Measurements from ENCODE around the gene ZNF593OS. TPM values are rescaled to one million over a fixed set of nuclear protein-coding genes. Genes with fewer than 3 reads are reported as not detected.

The ZNF593OS gene
- polyA plus RNA-seq: 0.61 TPM

GRCh38 chr1:26171084-26172072, at the start of gene ZNF593OS:
Gene ZNF593OS, minus strand, starts transcription at chr1:26171832. Its CDS starts 171 bp downstream, at chr1:26171661.
- Mint-ChIP-seq H3K4me3 (peak within 1 kb of the TSS; percentile 21 to 98 (median 95)), H3K9me3 (no peaks in the 10 kb centered on the region), H3K27me3 (no peaks in the 10 kb centered on the region), H3K4me1 (peaks cover 0 to 3% (median 0%) of the 10 kb centered on the region in 3 donors), H3K27ac (peak within 1 kb of the TSS in 1 of 3 donors; percentile 96), H3K36me3 (peaks cover 2% of the 10 kb centered on the region)

- Mint-ChIP-seq H3K4me1 (peaks cover 5 to 6% (median 6%) of the 10 kb centered on the region in 3 donors), H3K36me3 (no peaks in the 10 kb centered on the region), H3K27me3 (peaks cover 22% of the 10 kb centered on the region), H3K9me3 (no peaks in the 10 kb centered on the region), H3K27ac (no peak overlapping the region), H3K4me3 (no peak overlapping the region)
These were observed 49.5 kb upstream of the ZNF593OS start for GRCh38 chr1:26221094-26221493.

GRCh38 chr1:26220199-26220912, 48.7 kb upstream of the ZNF593OS start:
- Mint-ChIP-seq H3K36me3 (no peaks in the 10 kb centered on the region), H3K9me3 (no peaks in the 10 kb centered on the region), H3K4me3 (no peak overlapping the region), H3K27ac (no peak overlapping the region), H3K27me3 (peaks cover 15% of the 10 kb centered on the region), H3K4me1 (peaks cover 0 to 1% (median 0%) of the 10 kb centered on the region in 3 donors)

GRCh38 chr1:26218906-26219494, 47.4 kb upstream of the ZNF593OS start:
- peaks cover 8% of the 10 kb centered on the region for H3K27me3 Mint-ChIP-seq
- no peaks in the 10 kb centered on the region for H3K9me3 Mint-ChIP-seq
- H3K27ac Mint-ChIP-seq: no peak overlapping the region

GRCh38 chr1:26215246-26215645, 43.6 kb upstream of the ZNF593OS start:
- H3K27me3 Mint-ChIP-seq: peaks cover 4% of the 10 kb centered on the region
- no peaks in the 10 kb centered on the region for H3K4me1 Mint-ChIP-seq
- H3K9me3 Mint-ChIP-seq: no peaks in the 10 kb centered on the region
- no peak overlapping the region for H3K27ac Mint-ChIP-seq
- no peak overlapping the region for H3K4me3 Mint-ChIP-seq
- no peaks in the 10 kb centered on the region for H3K36me3 Mint-ChIP-seq

More at GRCh38 chr1:26218906-26219494, 47.4 kb upstream of the ZNF593OS start:
- H3K4me3 Mint-ChIP-seq: no peak overlapping the region
- no peaks in the 10 kb centered on the region for H3K4me1 Mint-ChIP-seq
- H3K36me3 Mint-ChIP-seq: no peaks in the 10 kb centered on the region

GRCh38 chr1:26213335-26213905, 41.8 kb upstream of the ZNF593OS start:
- no peaks in the 10 kb centered on the region for H3K36me3 Mint-ChIP-seq
- no peak overlapping the region for H3K27ac Mint-ChIP-seq
- peaks cover 2% of the 10 kb centered on the region for H3K27me3 Mint-ChIP-seq
- no peak overlapping the region for H3K4me3 Mint-ChIP-seq
- H3K4me1 Mint-ChIP-seq: no peaks in the 10 kb centered on the region
- no peaks in the 10 kb centered on the region for H3K9me3 Mint-ChIP-seq

GRCh38 chr1:26212726-26213125, 41.1 kb upstream of the ZNF593OS start:
- H3K4me1 Mint-ChIP-seq: no peaks in the 10 kb centered on the region
- H3K27ac Mint-ChIP-seq: no peak overlapping the region
- no peaks in the 10 kb centered on the region for H3K9me3 Mint-ChIP-seq
- no peak overlapping the region for H3K4me3 Mint-ChIP-seq
- peaks cover 2% of the 10 kb centered on the region for H3K27me3 Mint-ChIP-seq
- no peaks in the 10 kb centered on the region for H3K36me3 Mint-ChIP-seq

- H3K27ac Mint-ChIP-seq: no peak overlapping the region
- no peak overlapping the region for H3K4me3 Mint-ChIP-seq
- H3K4me1 Mint-ChIP-seq: no peaks in the 10 kb centered on the region
- no peaks in the 10 kb centered on the region for H3K9me3 Mint-ChIP-seq
- H3K27me3 Mint-ChIP-seq: peaks cover 4% of the 10 kb centered on the region
- H3K36me3 Mint-ChIP-seq: no peaks in the 10 kb centered on the region
These were observed 38.7 kb upstream of the ZNF593OS start for GRCh38 chr1:26210147-26210870.

GRCh38 chr1:26203642-26204318, 32.1 kb upstream of the ZNF593OS start:
- Mint-ChIP-seq H3K27ac (no peak overlapping the region), H3K9me3 (no peaks in the 10 kb centered on the region), H3K4me3 (no peak overlapping the region), H3K27me3 (peaks cover 12% of the 10 kb centered on the region), H3K36me3 (peaks cover 1% of the 10 kb centered on the region), H3K4me1 (peaks cover 0 to 13% (median 10%) of the 10 kb centered on the region in 3 donors)

- H3K9me3 Mint-ChIP-seq: no peaks in the 10 kb centered on the region
- peak overlapping the region in 1 of 4 donors; percentile 84 for H3K4me3 Mint-ChIP-seq
- peaks cover 0 to 13% (median 10%) of the 10 kb centered on the region in 3 donors for H3K4me1 Mint-ChIP-seq
- peaks cover 10% of the 10 kb centered on the region for H3K27me3 Mint-ChIP-seq
- H3K36me3 Mint-ChIP-seq: peaks cover 3% of the 10 kb centered on the region
- H3K27ac Mint-ChIP-seq: no peak overlapping the region
These were observed 28.8 kb upstream of the ZNF593OS start for GRCh38 chr1:26200413-26200812.

GRCh38 chr1:26197813-26198212, 26.2 kb upstream of the ZNF593OS start:
- Mint-ChIP-seq H3K4me1 (peaks cover 0 to 13% (median 10%) of the 10 kb centered on the region in 3 donors), H3K9me3 (no peaks in the 10 kb centered on the region), H3K36me3 (peaks cover 3% of the 10 kb centered on the region), H3K27me3 (peaks cover 5% of the 10 kb centered on the region), H3K27ac (no peak overlapping the region), H3K4me3 (no peak overlapping the region)

- Mint-ChIP-seq H3K27ac (no peak overlapping the region), H3K9me3 (no peaks in the 10 kb centered on the region), H3K27me3 (peaks cover 7% of the 10 kb centered on the region), H3K4me3 (no peak overlapping the region), H3K36me3 (peaks cover 2% of the 10 kb centered on the region), H3K4me1 (peaks cover 0 to 13% (median 10%) of the 10 kb centered on the region in 3 donors)
These were observed 25.7 kb upstream of the ZNF593OS start for GRCh38 chr1:26197301-26197700.

- Mint-ChIP-seq H3K9me3 (no peaks in the 10 kb centered on the region), H3K36me3 (peaks cover 2% of the 10 kb centered on the region), H3K27me3 (peaks cover 7% of the 10 kb centered on the region), H3K4me1 (peaks cover 0 to 3% (median 0%) of the 10 kb centered on the region in 3 donors), H3K4me3 (no peak overlapping the region), H3K27ac (no peak overlapping the region)
These were observed 24.2 kb upstream of the ZNF593OS start for GRCh38 chr1:26195805-26196204.

- Mint-ChIP-seq H3K4me3 (no peak overlapping the region), H3K36me3 (peaks cover 2% of the 10 kb centered on the region), H3K9me3 (no peaks in the 10 kb centered on the region), H3K4me1 (peaks cover 0 to 2% (median 0%) of the 10 kb centered on the region in 3 donors), H3K27ac (no peak overlapping the region), H3K27me3 (peaks cover 3% of the 10 kb centered on the region)
These were observed 20.1 kb upstream of the ZNF593OS start for GRCh38 chr1:26191739-26192138.

Measured in IgD-negative memory B cell (primary cell).